ENCODE measurements around the gene ZNF770. TPM values are rescaled to one million over a fixed set of nuclear protein-coding genes. Genes with fewer than 3 reads are reported as not detected.

The ZNF770 gene
- polyA plus RNA-seq, 2 of the 4 experiments (the other 2 are of a cell fraction): 24.9 to 46.2 TPM

GRCh38 chr15:35019404-35020327 is 31.6 kb upstream of the ZNF770 start:
- TF ChIP-seq MAZ (IDR thresholded peaks at IDR 0.05; ENCODE audit: borderline replicate concordance, low read depth, low read length) (no peak), ESRRA (IDR thresholded peaks at IDR 0.05; ENCODE audit: borderline replicate concordance, low read length) (no peak), FOSB (CRISPR knock-in tag; IDR thresholded peaks at IDR 0.05) (no peak), GATA3 (IDR thresholded peaks at IDR 0.05; ENCODE audit: borderline replicate concordance) (no peak), NR3C1 (IDR thresholded peaks at IDR 0.05) (no peak)
- DNase-seq (ENCODE audit: low read depth in 1 of 2, low spot score in 1 of 2) (peak in 1 of 2 experiments; percentile 41), FAIRE-seq (no peak), ATAC-seq (peak in 1 of 2 experiments; percentile 28; a peak in 1 of 6 replicates)
- CTCF ChIA-PET: interaction anchor here (0.6 to 1.6 kb wide), 13 partner anchors 9 to 632 kb away, joined by 3 to 11 read pairs (median 3); no protein-coding TSS in a partner anchor
- peak overlapping the region; percentile 94 for H3K4me2 ChIP-seq
- H3K4me1 ChIP-seq: 0 out of 3 replicates have a peak, but pooled peaks cover 4% of the 10 kb centered on the region
- peak overlapping the region; percentile 42 for H3K4me3 ChIP-seq
- H3K9me3 ChIP-seq: no peaks in the 10 kb centered on the region
- 61% methylated on average over 6 of the region's 6 CpGs for WGBS (ENCODE audit: missing lambda C conversion rate)
- H3K27ac ChIP-seq: no peak overlapping the region
- POLR2A ChIA-PET: interaction anchor here (1.4 to 2.5 kb wide), 2 partner anchors 31 to 50 kb away, joined by 10 to 27 read pairs; partner anchors contain the start of genes AQR and ZNF770

- TF ChIP-seq ZNF302 (CRISPR knock-in tag; IDR thresholded peaks at IDR 0.05): no peak
- no peak for TF ChIP-seq HDAC2 (IDR thresholded peaks at IDR 0.05)
- no peak for TF ChIP-seq HOXB5 (CRISPR knock-in tag; IDR thresholded peaks at IDR 0.05)
- TF ChIP-seq, protein P1, sequence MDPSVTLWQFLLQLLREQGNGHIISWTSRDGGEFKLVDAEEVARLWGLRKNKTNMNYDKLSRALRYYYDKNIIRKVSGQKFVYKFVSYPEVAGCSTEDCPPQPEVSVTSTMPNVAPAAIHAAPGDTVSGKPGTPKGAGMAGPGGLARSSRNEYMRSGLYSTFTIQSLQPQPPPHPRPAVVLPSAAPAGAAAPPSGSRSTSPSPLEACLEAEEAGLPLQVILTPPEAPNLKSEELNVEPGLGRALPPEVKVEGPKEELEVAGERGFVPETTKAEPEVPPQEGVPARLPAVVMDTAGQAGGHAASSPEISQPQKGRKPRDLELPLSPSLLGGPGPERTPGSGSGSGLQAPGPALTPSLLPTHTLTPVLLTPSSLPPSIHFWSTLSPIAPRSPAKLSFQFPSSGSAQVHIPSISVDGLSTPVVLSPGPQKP (IDR thresholded peaks at IDR 0.05; ENCODE audit: low read depth, low read length): no peak
- TF ChIP-seq BCL3 (IDR thresholded peaks at IDR 0.05): no peak
- no peak for TF ChIP-seq EP300 (IDR thresholded peaks at IDR 0.05)
- TF ChIP-seq CHD2 (IDR thresholded peaks at IDR 0.05; ENCODE audit: low read length, partially characterized antibody): no peak
- ChIA-PET POLR2A (interaction anchor here (2.6 kb wide), 1 partner anchor 26 kb away, joined by 10 read pairs; the partner anchor contains the start of gene ZNF770), CTCF (interaction anchor here (0.6 to 2.2 kb wide), 4 partner anchors 9 to 34 kb away, joined by 3 to 6 read pairs (median 4); no protein-coding TSS in a partner anchor)
- FAIRE-seq (peak; percentile 68), DNase-seq (ENCODE audit: low read depth in 1 of 2, low spot score in 1 of 2) (no peak), ATAC-seq (no peak)
- H3K4me1 ChIP-seq: no peaks in the 10 kb centered on the region
- no peak overlapping the region for H3K27ac ChIP-seq
- no peaks in the 10 kb centered on the region for H3K9me3 ChIP-seq
- H3K4me2 ChIP-seq: no peak overlapping the region
- H3K4me3 ChIP-seq: no peak overlapping the region
Observed at GRCh38 chr15:35014241-35014640, 26.2 kb upstream of the ZNF770 start.

DNA sequence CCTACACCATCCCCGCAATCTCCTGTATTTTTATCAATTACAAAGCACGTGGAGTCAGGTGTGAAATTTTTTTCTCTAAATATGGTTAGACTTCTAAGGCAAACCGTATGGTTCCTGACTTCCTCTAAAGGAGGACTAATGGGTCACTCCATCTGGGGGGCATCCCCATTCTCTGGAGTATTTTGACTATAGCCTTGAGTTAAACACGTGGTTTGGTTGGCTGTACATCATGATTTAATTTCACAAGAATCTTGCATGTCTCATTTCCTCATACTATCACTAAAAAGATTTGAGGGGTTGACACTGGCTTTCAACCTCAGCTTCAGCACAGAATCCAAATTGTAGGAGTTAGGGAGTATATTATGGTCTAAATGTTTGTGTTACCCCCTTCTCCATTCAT is 25.3 kb upstream of the ZNF770 start:
- Histone ChIP-seq H3K4me1 (no peaks in the 10 kb centered on the region), H3K27ac (no peak overlapping the region), H3K4me3 (no peak overlapping the region), H3K4me2 (no peak overlapping the region), H3K9me3 (no peaks in the 10 kb centered on the region)
- ATAC-seq: no peak
- CTCF ChIA-PET: interaction anchor here (0.7 kb wide), 1 partner anchor 8 kb away, joined by 3 read pairs; no protein-coding TSS in a partner anchor
- POLR2A ChIA-PET: interaction anchor here (2.6 kb wide), 1 partner anchor 25 kb away, joined by 10 read pairs; the partner anchor contains the start of gene ZNF770
- no peak for DNase-seq (ENCODE audit: low read depth in 1 of 2, low spot score in 1 of 2)
- WGBS (ENCODE audit: missing lambda C conversion rate): 46% methylated on average over 4 of the region's 4 CpGs
- TF ChIP-seq EHF (CRISPR knock-in tag; IDR thresholded peaks at IDR 0.05) (no peak), HOXB13 (CRISPR knock-in tag; IDR thresholded peaks at IDR 0.05; ENCODE audit: low read depth) (no peak), EHMT2 (IDR thresholded peaks at IDR 0.05; ENCODE audit: low read depth) (no peak), ZC3H11A (IDR thresholded peaks at IDR 0.05) (no peak), HES2 (IDR thresholded peaks at IDR 0.05) (no peak), MAFK (IDR thresholded peaks at IDR 0.05; ENCODE audit: partially characterized antibody) (no peak), POLR2A (IDR thresholded peaks at IDR 0.05; ENCODE audit: low read length) (no peak), REST (IDR thresholded peaks at IDR 0.05) (no peak), RCOR1 (IDR thresholded peaks at IDR 0.05; ENCODE audit: low read depth, low read length) (no peak)
- FAIRE-seq: peak; percentile 46
